GM21447 (cell line): Measurements from ENCODE around the gene ZNF217.
A peak's percentile ranks its signal among the peaks of the same experiment; 100 is the strongest.
"Not testable (repeated sequence)": the region's sequence is repeated elsewhere in the genome, so short reads cannot be mapped to it uniquely, and the experiment has no call there.

Experiments
- ATAC-seq: cut with Tn5 transposase; IDR thresholded peaks from one replicate; pipeline ENCODE4 v1.9.1; 2021; ENCODE audit not compliant: unreplicated experiment

ZNF217 gene

GRCh38 chr20:53593466-53594007, at the start of gene ZNF217:
Gene ZNF217, minus strand, starts transcription at chr20:53593839. Its CDS starts 11,013 bp downstream, at chr20:53582826.
- ATAC-seq: peak; percentile 20

GRCh38 chr20:53643031-53643832, 49.6 kb upstream of the ZNF217 start:
- peak; percentile 99 for ATAC-seq

- ATAC-seq: peak; percentile 46
These were observed 48.8 kb upstream of the ZNF217 start for GRCh38 chr20:53642196-53643030.

GRCh38 chr20:53639647-53640440, 46.2 kb upstream of the ZNF217 start:
- no peak for ATAC-seq

- ATAC-seq: no peak
These were observed 45.5 kb upstream of the ZNF217 start for GRCh38 chr20:53639128-53639527.

- ATAC-seq: not testable (repeated sequence)
These were observed 43.7 kb upstream of the ZNF217 start for GRCh38 chr20:53637310-53637709.

- ATAC-seq: no peak
These were observed 43.0 kb upstream of the ZNF217 start for GRCh38 chr20:53636540-53637097.

GRCh38 chr20:53635221-53635620, 41.6 kb upstream of the ZNF217 start:
- ATAC-seq: no peak

GRCh38 chr20:53631909-53632662, 38.4 kb upstream of the ZNF217 start:
- no peak for ATAC-seq

- ATAC-seq: no peak
These were observed 35.8 kb upstream of the ZNF217 start for GRCh38 chr20:53629436-53629835.

- ATAC-seq: not testable (repeated sequence)
These were observed 35.1 kb upstream of the ZNF217 start for GRCh38 chr20:53628758-53629157.

- no peak for ATAC-seq
These were observed 34.4 kb upstream of the ZNF217 start for GRCh38 chr20:53628076-53628475.

GRCh38 chr20:53627001-53627400, 33.4 kb upstream of the ZNF217 start:
- not testable (repeated sequence) for ATAC-seq

- no peak for ATAC-seq
These were observed 32.9 kb upstream of the ZNF217 start for GRCh38 chr20:53626584-53626983.

GRCh38 chr20:53625311-53626129, 31.9 kb upstream of the ZNF217 start:
- ATAC-seq: no peak

- not testable (repeated sequence) for ATAC-seq
These were observed 31.2 kb upstream of the ZNF217 start for GRCh38 chr20:53624927-53625250.

GRCh38 chr20:53623454-53624211, 30.0 kb upstream of the ZNF217 start:
- ATAC-seq: peak; percentile 45

GRCh38 chr20:53623134-53623453, 29.5 kb upstream of the ZNF217 start:
- ATAC-seq: peak; percentile 12
